Endothelial cell of umbilical vein (primary cell): ENCODE data around the gene FMN1. TPM values are rescaled to one million over a fixed set of nuclear protein-coding genes. Genes with fewer than 3 reads are reported as not detected.

ENCODE experiments used
- BruUV-seq: library from RNA; stranded (reverse); fragments of 400-500 nt; replicated peaks from 2 replicates; lab custom pipeline; 2021; lab: Mats Ljungman, UMichigan
- CTCF ChIA-PET: fragments of 300-600, 350-600 bp; sonication (Branson Sonifier 250); formaldehyde crosslinking; loops from one replicate; lab custom pipeline; 2021; ENCODE audit warnings: antibody characterized with exemption, inconsistent platforms; lab: Charles Lee
- POLR2A ChIA-PET: fragments of 300-600, 350-600 bp; sonication (Branson Sonifier 250); formaldehyde crosslinking; loops from one replicate; lab custom pipeline; 2021; ENCODE audit warnings: antibody characterized with exemption, inconsistent platforms; lab: Charles Lee
- DNase-seq: peaks from one replicate; pipeline ENCODE4 v3.0.0-alpha.2; 2011; ENCODE audit warnings: low read depth, low spot score
- FAIRE-seq: peaks from 2 replicates; lab custom pipeline; 2011; peaks lifted over from hg19 to GRCh38; lab: Jason Lieb, UNC
- H2AFZ ChIP-seq: 2 replicates; pipeline ENCODE4 v1.6.0; 2012; ENCODE audit warnings: low read depth, low read length, control low read depth, inconsistent platforms
- H3K27ac ChIP-seq: 2 replicates; pipeline ENCODE4 v1.5.1; 2011; ENCODE audit warnings: low read depth, mild to moderate bottlenecking, control low read depth, low read length, moderate library complexity; ENCODE audit not compliant: insufficient read depth
- H3K27me3 ChIP-seq, 2 experiments: 2 replicates each; pipeline versions ENCODE4 v1.6.0 to v1.6.1; 2011; ENCODE audit warnings: low read length in 2 of 2, mixed read lengths in 1 of 2; ENCODE audit not compliant: control insufficient read depth in 2 of 2, insufficient read depth in 2 of 2
- H3K36me3 ChIP-seq, 2 experiments: 2 replicates in 1 of 2; 3 replicates in 1 of 2; pipeline ENCODE4 v1.5.1; 2011; ENCODE audit warnings: low read length in 2 of 2, mild to moderate bottlenecking in 1 of 2, moderate library complexity in 1 of 2; ENCODE audit not compliant: control insufficient read depth in 2 of 2, insufficient read depth in 2 of 2; ENCODE audit errors: extremely low read depth in 1 of 2
- H3K4me1 ChIP-seq: 3 replicates; pipeline ENCODE4 v1.5.1; 2011; ENCODE audit warnings: mild to moderate bottlenecking, low read length; ENCODE audit not compliant: control insufficient read depth, insufficient read depth; ENCODE audit errors: extremely low read depth
- H3K4me2 ChIP-seq: 2 replicates; pipeline ENCODE4 v1.6.1; 2011; ENCODE audit warnings: low read length, control low read depth, mixed read lengths; ENCODE audit not compliant: insufficient read depth
- H3K4me3 ChIP-seq, 3 experiments: fragments of 200-600 bp in 1 of 3; sonication (generic), shearing (Covaris generic) in 1 of 3; replicated peaks in 1 of 3; 2 replicates each; pipeline ENCODE4 v1.5.1; 2011 to 2016; ENCODE audit warnings: control low read depth in 3 of 3, low read length in 3 of 3, mild to moderate bottlenecking in 2 of 3, inconsistent platforms in 1 of 3, low read depth in 1 of 3, moderate library complexity in 1 of 3; ENCODE audit not compliant: insufficient read depth in 1 of 3
- H3K79me2 ChIP-seq: 2 replicates; pipeline ENCODE4 v1.6.0; 2012; ENCODE audit warnings: low read length, inconsistent platforms; ENCODE audit not compliant: control insufficient read depth, insufficient read depth
- H3K9ac ChIP-seq: replicated peaks from 2 replicates; pipeline ENCODE3; 2011; ENCODE audit warnings: low read length, control low read depth; ENCODE audit not compliant: insufficient read depth; ENCODE audit errors: extremely low read depth
- H3K9me1 ChIP-seq: replicated peaks from 3 replicates; pipeline ENCODE4 v1.6.0; 2011; ENCODE audit warnings: mild to moderate bottlenecking, low read length; ENCODE audit not compliant: control insufficient read depth, insufficient read depth; ENCODE audit errors: extremely low read depth
- H3K9me3 ChIP-seq: replicated peaks from 2 replicates; pipeline ENCODE4 v1.5.1; 2012; ENCODE audit warnings: low read length, inconsistent platforms; ENCODE audit not compliant: control insufficient read depth, insufficient read depth
- H4K20me1 ChIP-seq: replicated peaks from 2 replicates; pipeline ENCODE3; 2011; ENCODE audit warnings: mild to moderate bottlenecking, low read length; ENCODE audit not compliant: control insufficient read depth, insufficient read depth; ENCODE audit errors: extremely low read depth
- CTCF ChIP-seq, 2 donors: IDR thresholded peaks; 1 replicate in 1 of 2; 2 replicates in 1 of 2; pipeline ENCODE4 v1.5.1; 2011; ENCODE audit warnings: low read length in 2 of 2, mild to moderate bottlenecking in 2 of 2, moderate library complexity in 2 of 2, control low read depth in 1 of 2, inconsistent platforms in 1 of 2, low read depth in 1 of 2; ENCODE audit not compliant: insufficient read depth in 1 of 2; ENCODE audit errors: extremely low read depth in 1 of 2
- EZH2 ChIP-seq: IDR thresholded peaks from 2 replicates; pipeline ENCODE4 v1.6.1; 2012; ENCODE audit warnings: borderline replicate concordance, low read depth, mild to moderate bottlenecking, moderate library complexity, low read length, inconsistent platforms; ENCODE audit not compliant: severe bottlenecking
- FOS ChIP-seq: IDR thresholded peaks from 2 replicates; pipeline ENCODE4 v1.6.1; 2011; ENCODE audit warnings: mild to moderate bottlenecking, low read length, moderate library complexity, borderline replicate concordance; ENCODE audit not compliant: insufficient read depth
- GATA2 ChIP-seq: IDR thresholded peaks from 2 replicates; pipeline ENCODE4 v1.7.0; 2011; ENCODE audit warnings: low read depth, mild to moderate bottlenecking, moderate library complexity, mixed read lengths, low read length; ENCODE audit not compliant: insufficient read length, insufficient read depth
- JUN ChIP-seq: IDR thresholded peaks from 2 replicates; pipeline ENCODE4 v1.6.1; 2011; ENCODE audit warnings: borderline replicate concordance, low read depth; ENCODE audit not compliant: insufficient read length, insufficient read depth
- MAX ChIP-seq: IDR thresholded peaks from 2 replicates; pipeline ENCODE4 v1.6.1; 2011; ENCODE audit not compliant: insufficient read depth, insufficient read length
- MYC ChIP-seq: IDR thresholded peaks from one replicate; pipeline ENCODE4 v1.6.1; 2011; ENCODE audit warnings: mild to moderate bottlenecking, low read depth, low read length
- POLR2A ChIP-seq: IDR thresholded peaks from 2 replicates; pipeline ENCODE4 v1.6.1; 2012; ENCODE audit warnings: low read depth, mild to moderate bottlenecking, control low read depth, low read length
- POLR2AphosphoS5 ChIP-seq: IDR thresholded peaks from 2 replicates; pipeline ENCODE4 v1.6.1; 2012; ENCODE audit warnings: low read depth, mild to moderate bottlenecking, control low read depth, low read length, moderate library complexity; ENCODE audit not compliant: insufficient read depth
- dilution Hi-C: fragments of 300-500 bp; cut with MboI; formaldehyde crosslinking; loops from one replicate; pipeline ENCODE4 v1.15.0; 2019; ENCODE audit warnings: low sequenced_read_pairs; ENCODE audit not compliant: extremely low pct_ligation_motif_present
- intact Hi-C: fragments of 100-400 bp; cut with micrococcal nuclease; formaldehyde crosslinking; loops from one replicate; pipeline ENCODE4 v1.10.0; 2022
- polyA plus RNA-seq, 4 experiments: library from polyadenylated mRNA; depleted of rRNA in 3 of 4; stranded (reverse) in 3 of 4; unstranded in 1 of 4; fragments of >200 nt; gene quantifications; 2 replicates each; pipeline versions ENCODE4 v1.2.1 to v1.2.3, GENCODE V29; 2011 to 2012; ENCODE audit warnings: missing spikeins in 1 of 4
- total RNA-seq: library from RNA; stranded (reverse); gene quantifications from 2 replicates; pipeline ENCODE4 v1.2.3, GENCODE V29; 2021

FMN1 gene
- total and polyA plus RNA-seq, 2 donors (not counting 3 experiments of a cell fraction or from before 2014, with no cell fraction given) = 0.01 to 0.29 TPM

- intact Hi-C loops = loop anchor here (5.0 kb wide), 2 partner anchors 68 to 198 kb away; no protein-coding TSS in a partner anchor
Measured at GRCh38 chr15:32859996-32860395, 334.5 kb downstream of the FMN1 start.

More at GRCh38 chr15:32859996-32860395, 334.5 kb downstream of the FMN1 start:
- ChIA-PET CTCF (interaction anchor here (1.7 to 7.7 kb wide), 2 partner anchors 16 to 76 kb away, joined by 6 to 62 read pairs; no protein-coding TSS in a partner anchor), POLR2A (no interaction called here)
- H3K4me2 ChIP-seq = no peak overlapping the region
- FAIRE-seq = no peak
- H3K36me3 ChIP-seq = no peaks in the 10 kb centered on the region
- dilution Hi-C loops = no loop called here
- H2AFZ ChIP-seq = no peak overlapping the region
- no peak for DNase-seq
- no peaks in the 10 kb centered on the region for H3K27me3 ChIP-seq
- no peaks in the 10 kb centered on the region for H4K20me1 ChIP-seq
- H3K27ac ChIP-seq = no peak overlapping the region
- H3K4me3 ChIP-seq = no peak overlapping the region
- no TSS peak for BruUV-seq
- no peak overlapping the region for H3K9ac ChIP-seq
- H3K9me1 ChIP-seq = no peaks in the 10 kb centered on the region
- H3K9me3 ChIP-seq = no peaks in the 10 kb centered on the region
- no peaks in the 10 kb centered on the region for H3K79me2 ChIP-seq
- peaks cover 24% of the 10 kb centered on the region for H3K4me1 ChIP-seq
- TF ChIP-seq CTCF (IDR thresholded peaks at IDR 0.05; ENCODE audit: extremely low read depth in 1 of 2, insufficient read depth in 1 of 2, low read depth in 1 of 2, low read length in 2 of 2) = no peak
- TF ChIP-seq FOS = no peak
- TF ChIP-seq POLR2A = no peak
- no peak for TF ChIP-seq JUN
- no peak for TF ChIP-seq GATA2
- TF ChIP-seq EZH2 = no peak
- no peak for TF ChIP-seq POLR2AphosphoS5
- no peak for TF ChIP-seq MAX
- no peak for TF ChIP-seq MYC
